RCC 7860 (cell line): Measurements from ENCODE around the gene HEPACAM2.

Source experiments
- DNase-seq: peaks from one replicate; pipeline ENCODE4 v3.0.0-alpha.2; 2015; ENCODE audit warnings: low spot score
- FAIRE-seq: peaks from 2 replicates; lab custom pipeline; 2012; peaks lifted over from hg19 to GRCh38; lab: Jason Lieb, UNC

Gene HEPACAM2

GRCh38 chr7:93203496-93203895 lies 22.8 kb downstream of the HEPACAM2 start:
- FAIRE-seq (no peak), DNase-seq (no peak)

GRCh38 chr7:93202594-93203250 lies 23.5 kb downstream of the HEPACAM2 start:
- FAIRE-seq (no peak), DNase-seq (no peak)

GRCh38 chr7:93198472-93198871 lies 27.8 kb downstream of the HEPACAM2 start:
- DNase-seq: no peak

GRCh38 chr7:93196336-93196735 lies 29.9 kb downstream of the HEPACAM2 start:
- DNase-seq (no peak), FAIRE-seq (no peak)

More at GRCh38 chr7:93198472-93198871, 27.8 kb downstream of the HEPACAM2 start:
- FAIRE-seq: no peak

DNA sequence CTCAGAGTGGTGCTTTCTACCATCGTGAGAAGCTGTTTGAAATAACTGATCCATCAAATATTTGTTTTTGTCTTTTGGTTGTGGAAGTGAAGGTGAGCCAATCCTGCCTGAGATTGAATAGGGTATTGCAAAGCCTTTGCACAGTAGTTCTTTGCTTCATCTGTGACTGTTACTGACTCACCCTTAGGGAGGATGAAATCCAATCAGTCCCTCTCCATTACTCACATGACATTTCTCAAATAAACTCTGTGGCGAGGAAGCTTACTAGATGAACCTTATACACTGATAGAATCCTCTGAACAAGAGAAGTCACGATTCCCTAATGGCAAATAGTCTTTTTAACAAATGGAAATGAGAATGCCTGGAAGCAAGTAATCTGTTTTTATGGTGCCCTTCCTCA lies 31.9 kb downstream of the HEPACAM2 start:
- DNase-seq: peak; percentile 19
- no peak for FAIRE-seq

GRCh38 chr7:93188870-93189634 lies 37.2 kb downstream of the HEPACAM2 start:
- FAIRE-seq (no peak), DNase-seq (no peak)

DNA sequence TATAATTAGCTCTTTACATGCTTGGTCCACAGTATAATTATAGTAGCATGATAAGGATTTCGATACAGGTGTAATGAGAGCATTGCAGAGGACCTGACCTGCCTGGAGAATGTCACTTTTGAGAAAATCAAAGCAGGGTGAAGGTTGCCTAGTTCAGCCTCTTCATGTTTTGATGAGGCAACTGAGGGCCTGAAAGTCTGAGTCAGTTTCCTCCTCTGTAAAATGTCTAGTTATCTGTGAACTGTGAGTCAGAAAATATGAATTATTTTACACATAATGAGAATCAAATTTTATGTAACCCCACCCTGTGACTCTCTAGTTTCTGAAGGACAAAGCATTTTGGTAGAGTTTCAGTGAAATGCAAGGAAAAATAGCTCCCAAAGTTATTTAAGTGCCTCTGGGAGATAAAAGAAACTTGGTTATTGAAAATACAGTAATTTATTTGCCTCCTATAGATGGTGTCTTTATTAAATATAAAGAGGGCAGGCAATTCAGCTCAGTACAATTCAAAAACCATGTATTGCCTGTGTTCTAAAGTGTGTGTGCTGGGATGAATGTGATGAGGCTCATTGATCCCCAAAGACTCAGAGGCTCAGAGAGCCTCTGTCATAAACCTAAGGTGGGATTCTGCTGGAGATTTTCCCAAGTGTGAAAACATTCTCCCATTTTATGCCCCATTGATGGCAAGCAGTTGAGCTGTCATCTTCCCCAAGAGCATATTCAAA lies 40.8 kb downstream of the HEPACAM2 start:
- DNase-seq: no peak
- FAIRE-seq: no peak

GRCh38 chr7:93179173-93179572 lies 47.1 kb downstream of the HEPACAM2 start:
- DNase-seq (no peak), FAIRE-seq (no peak)

- FAIRE-seq (no peak), DNase-seq (no peak)
These were observed 48.1 kb downstream of the HEPACAM2 start for GRCh38 chr7:93178213-93178612.

DNA sequence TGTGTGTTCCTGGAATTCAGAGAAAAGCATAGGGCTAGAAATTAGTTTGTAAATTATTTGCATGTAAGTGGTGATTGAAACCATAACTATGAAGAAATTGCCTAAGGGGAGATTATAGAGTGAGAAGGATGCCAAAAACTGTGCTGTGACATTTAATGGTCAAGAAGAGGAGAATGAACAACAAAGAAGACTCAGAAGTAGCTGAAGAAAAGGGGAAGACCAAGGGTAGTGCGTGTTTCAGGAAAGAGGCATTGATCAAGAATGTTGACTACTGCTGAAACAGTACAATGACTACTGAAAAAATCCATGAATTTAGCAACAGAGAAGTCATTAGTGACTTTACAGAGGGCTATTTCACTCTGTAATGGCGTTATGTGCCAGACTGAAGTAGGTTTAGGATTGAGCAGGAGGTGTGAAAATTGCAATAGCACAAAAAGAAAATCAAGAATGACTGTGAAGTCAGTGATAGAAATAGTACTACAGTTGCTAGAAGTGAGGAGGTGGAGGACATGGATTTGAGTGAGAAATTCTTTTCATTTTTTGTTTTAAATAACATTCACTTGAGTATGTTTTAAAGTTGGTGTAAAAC lies 49.2 kb downstream of the HEPACAM2 start:
- FAIRE-seq: no peak
- no peak for DNase-seq

- FAIRE-seq: no peak
- no peak for DNase-seq
These were observed 51.0 kb downstream of the HEPACAM2 start for GRCh38 chr7:93175219-93175618.

DNA sequence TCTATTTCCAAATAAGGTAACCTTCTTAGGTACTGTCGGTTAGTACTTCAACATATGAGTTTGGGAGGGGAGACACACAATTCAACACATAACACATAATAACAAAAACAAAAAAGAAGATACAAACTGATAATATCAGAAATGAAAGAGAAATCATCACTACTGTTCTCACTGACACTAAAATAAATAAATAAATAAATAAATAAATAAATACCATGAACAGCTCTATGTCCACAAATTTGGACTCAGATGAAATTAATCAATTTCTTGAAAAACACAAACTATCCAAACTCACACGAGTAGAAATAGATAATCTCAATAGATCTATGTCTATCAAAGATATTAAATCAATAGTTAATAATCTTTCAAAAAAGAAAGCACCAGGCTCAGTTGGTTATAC lies 53.6 kb downstream of the HEPACAM2 start:
- no peak for FAIRE-seq
- no peak for DNase-seq

- DNase-seq (no peak), FAIRE-seq (no peak)
These were observed 54.6 kb downstream of the HEPACAM2 start for GRCh38 chr7:93171606-93172226.

DNA sequence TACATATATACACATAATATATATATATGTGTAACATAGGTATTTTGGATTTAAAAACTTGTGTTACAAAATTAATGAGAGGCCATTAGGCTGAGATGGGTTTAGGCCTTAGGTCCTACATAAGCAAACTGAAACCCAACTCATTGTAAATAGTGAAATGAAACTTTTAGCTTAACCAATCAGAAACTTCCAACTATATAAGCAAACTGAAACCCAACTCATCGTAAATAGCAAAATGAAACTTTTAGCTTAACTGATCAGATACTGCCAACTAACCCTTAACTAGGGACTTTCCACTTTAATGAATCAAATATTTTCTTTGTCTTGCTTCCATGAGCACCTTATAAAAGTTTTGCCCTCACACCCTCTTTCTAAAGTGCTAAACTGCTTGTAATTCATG lies 60.8 kb downstream of the HEPACAM2 start:
- FAIRE-seq (no peak), DNase-seq (no peak)

GRCh38 chr7:93164766-93165165 lies 61.5 kb downstream of the HEPACAM2 start:
- FAIRE-seq (peak; percentile 60), DNase-seq (no peak)

DNA sequence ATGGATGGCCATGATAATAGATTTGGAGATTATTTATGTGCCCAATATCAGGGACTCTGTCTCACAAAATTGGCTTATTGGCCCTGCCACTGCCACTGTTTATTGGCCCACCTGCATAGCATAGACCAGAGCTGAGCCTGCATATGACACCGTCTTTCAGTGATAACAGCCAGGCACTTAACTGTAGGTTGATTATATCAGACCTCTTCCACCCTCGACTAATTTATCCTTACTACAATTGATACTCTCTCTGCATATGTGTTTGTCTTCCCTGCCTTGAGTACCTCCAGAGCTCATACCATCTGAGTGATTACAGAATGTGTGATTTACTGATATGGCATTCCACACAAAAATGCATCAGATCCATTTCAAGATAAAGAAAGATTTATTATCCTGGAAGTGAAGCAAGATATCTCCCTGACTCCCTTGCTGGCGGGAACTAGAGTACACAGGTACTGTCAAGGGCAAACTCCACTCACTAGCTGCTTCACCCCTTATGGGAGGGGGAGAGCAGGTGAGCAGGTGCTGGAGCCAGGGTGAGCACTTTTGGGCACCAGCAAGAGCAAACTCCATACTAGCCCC lies 65.0 kb downstream of the HEPACAM2 start:
- FAIRE-seq (no peak), DNase-seq (no peak)

DNA sequence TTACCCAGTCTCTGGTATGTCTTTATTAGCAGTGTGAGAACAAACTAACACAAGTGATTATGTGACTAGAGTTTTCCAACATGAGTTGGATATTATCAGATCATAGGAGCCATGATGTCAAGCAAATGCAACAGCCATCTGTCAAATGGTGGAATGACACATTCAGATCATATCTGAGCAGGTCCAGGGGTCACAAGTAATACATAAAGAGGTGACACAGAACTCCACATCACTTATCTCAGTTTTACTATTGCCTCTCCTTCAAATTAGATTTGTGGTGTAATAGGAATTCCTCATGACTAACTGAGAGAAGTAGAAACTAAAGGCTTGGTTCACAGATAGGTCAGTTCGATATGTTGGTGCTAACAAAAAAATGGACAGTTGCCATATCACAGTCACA lies 65.9 kb downstream of the HEPACAM2 start:
- no peak for FAIRE-seq
- peak; percentile 43 for DNase-seq

GRCh38 chr7:93159490-93159889 lies 66.8 kb downstream of the HEPACAM2 start:
- FAIRE-seq: no peak
- DNase-seq: no peak

- no peak for FAIRE-seq
- DNase-seq: peak; percentile 70
These were observed 69.4 kb downstream of the HEPACAM2 start for GRCh38 chr7:93156884-93157283.

GRCh38 chr7:93150200-93150835 lies 76.0 kb downstream of the HEPACAM2 start:
- peak; percentile 66 for DNase-seq
- FAIRE-seq: peak; percentile 79
